ELF-1 (cell line): ENCODE measurements around the gene TRAPPC12.
"Not testable (repeated sequence)": the region's sequence is repeated elsewhere in the genome, so short reads cannot be mapped to it uniquely, and the experiment has no call there.

ENCODE experiments used
- DNase-seq: peaks from one replicate; pipeline ENCODE4 v3.0.0-alpha.2; 2016; ENCODE audit warnings: low read depth, low spot score

The TRAPPC12 gene

GRCh38 chr2:3379647-3380534 is at the start of gene TRAPPC12:
Gene TRAPPC12, plus strand, starts transcription at chr2:3379694. Its CDS starts 7,930 bp downstream, at chr2:3387624.
- peak; percentile 96 for DNase-seq

- no peak for DNase-seq
Measured at GRCh38 chr2:3332133-3332532, 47.4 kb upstream of the TRAPPC12 start.

GRCh38 chr2:3334392-3335345 is 44.8 kb upstream of the TRAPPC12 start:
- DNase-seq, result no peak

- DNase-seq, result no peak
Measured at GRCh38 chr2:3336844-3337243, 42.6 kb upstream of the TRAPPC12 start.

- no peak for DNase-seq
Measured at GRCh38 chr2:3338340-3338739, 41.2 kb upstream of the TRAPPC12 start.

GRCh38 chr2:3340144-3340543 is 39.4 kb upstream of the TRAPPC12 start:
- DNase-seq, result no peak

- no peak for DNase-seq
Measured at GRCh38 chr2:3341336-3341735, 38.2 kb upstream of the TRAPPC12 start.

GRCh38 chr2:3342324-3342723 is 37.2 kb upstream of the TRAPPC12 start:
- no peak for DNase-seq

- DNase-seq, result peak; percentile 31
Measured at GRCh38 chr2:3343012-3343411, 36.5 kb upstream of the TRAPPC12 start.

GRCh38 chr2:3344897-3345296 is 34.6 kb upstream of the TRAPPC12 start:
- DNase-seq, result no peak

- DNase-seq, result no peak
Measured at GRCh38 chr2:3345621-3346020, 33.9 kb upstream of the TRAPPC12 start.

- DNase-seq, result no peak
Measured at GRCh38 chr2:3348767-3349166, 30.7 kb upstream of the TRAPPC12 start.

GRCh38 chr2:3349211-3349693 is 30.2 kb upstream of the TRAPPC12 start:
- peak; percentile 27 for DNase-seq

GRCh38 chr2:3354986-3355385 is 24.5 kb upstream of the TRAPPC12 start:
- DNase-seq, result no peak

- no peak for DNase-seq
Measured at GRCh38 chr2:3355951-3356569, 23.4 kb upstream of the TRAPPC12 start.

- no peak for DNase-seq
Measured at GRCh38 chr2:3356799-3357198, 22.7 kb upstream of the TRAPPC12 start.

GRCh38 chr2:3357446-3357845 is 22.0 kb upstream of the TRAPPC12 start:
- DNase-seq, result not testable (repeated sequence)

GRCh38 chr2:3357926-3358325 is 21.6 kb upstream of the TRAPPC12 start:
- DNase-seq, result no peak

GRCh38 chr2:3361518-3362389 is 17.7 kb upstream of the TRAPPC12 start:
- DNase-seq, result no peak

GRCh38 chr2:3365219-3365618 is 14.3 kb upstream of the TRAPPC12 start:
- peak; percentile 32 for DNase-seq

GRCh38 chr2:3368261-3368722 is 11.2 kb upstream of the TRAPPC12 start:
- DNase-seq, result no peak
